Transverse colon (tissue), 4 donors: ENCODE data around the gene GNAL. TPM values are rescaled to one million over a fixed set of nuclear protein-coding genes. Genes with fewer than 3 reads are reported as not detected.

Source experiments
- DNase-seq: peaks from one replicate; pipeline ENCODE4 v3.0.0-alpha.2; 2019
- H3K27ac ChIP-seq, 4 donors: fragments of 200-600 bp; sonication (generic); 2 replicates each; pipeline ENCODE4 v1.5.1; 2016 to 2018; ENCODE audit warnings: inconsistent platforms in 4 of 4
- H3K27me3 ChIP-seq: fragments of 200-600 bp; sonication (generic); 2 replicates; pipeline ENCODE4 v1.5.1; 2017; ENCODE audit warnings: inconsistent platforms
- H3K36me3 ChIP-seq, 4 donors: fragments of 200-600 bp; sonication (generic); 2 replicates each; pipeline ENCODE4 v1.5.1; 2017 to 2019; ENCODE audit warnings: inconsistent platforms in 4 of 4
- H3K4me1 ChIP-seq, 4 donors: fragments of 200-600 bp; sonication (generic); 2 replicates each; pipeline ENCODE4 v1.5.1; 2017 to 2020; ENCODE audit warnings: inconsistent platforms in 4 of 4
- H3K4me3 ChIP-seq, 4 donors: fragments of 200-600 bp; sonication (generic); 1 replicate in 1 of 4; 2 replicates in 3 of 4; pipeline versions ENCODE4 v1.5.1 to v1.6.1; 2017 to 2019; ENCODE audit warnings: inconsistent platforms in 4 of 4
- H3K9me3 ChIP-seq, 2 donors: fragments of 200-600 bp; sonication (generic); 2 replicates each; pipeline ENCODE4 v1.5.1; 2017 to 2019; ENCODE audit warnings: inconsistent platforms in 2 of 2
- EP300 ChIP-seq: sonication (generic); formaldehyde crosslinking; IDR thresholded peaks from one replicate; pipeline ENCODE4 v1.6.1; 2017; ENCODE audit warnings: antibody characterized with exemption, low read depth
- POLR2A ChIP-seq: fragments of 450-650 bp; IDR thresholded peaks from one replicate; pipeline ENCODE4 v1.6.1; 2016; ENCODE audit warnings: antibody characterized with exemption, mild to moderate bottlenecking, moderate library complexity
- POLR2AphosphoS5 ChIP-seq, 3 donors: sonication (generic); formaldehyde crosslinking; IDR thresholded peaks; one replicate each; pipeline ENCODE4 v1.6.1; 2016; ENCODE audit warnings: antibody characterized with exemption in 3 of 3
- WGBS, 2 donors: methylation state at CpG; one replicate each; pipeline ENCODE4 v1.1.5; 2018; ENCODE audit warnings: low coverage in 1 of 2; 5-methylcytosine and 5-hydroxymethylcytosine counted together
- in situ Hi-C, 4 donors: fragments of 200-750 bp; cut with MboI; loops; one replicate each; pipeline versions ENCODE4 v1.15.0 to v1.15.1; 2017; ENCODE audit warnings: low sequenced_read_pairs in 3 of 4, low pct_ligation_motif_present in 1 of 4, low pct_unique_long_range_greater_than_20kb in 1 of 4
- intact Hi-C: fragments of 100-400 bp; cut with DNase I; formaldehyde crosslinking; loops from one replicate; pipeline ENCODE4 v1.15.1; 2023; ENCODE audit warnings: low total_unique reads
- total RNA-seq, 4 donors: library from RNA; depleted of rRNA; stranded (reverse); fragments of >200 nt; gene quantifications; one replicate each; pipeline ENCODE4 v1.1.0, GENCODE V29; 2016
- TF ChIP-seq, protein P1 (sequence below), 5 experiments: fragments of 200-600 bp in 3 of 5; fragments of 450-650 bp in 2 of 5; sonication (generic) in 3 of 5; IDR thresholded peaks; 1 replicate in 2 of 5; 2 replicates in 3 of 5; pipeline ENCODE4 v1.5.1; 2016 to 2017; ENCODE audit warnings: antibody characterized with exemption in 5 of 5, inconsistent platforms in 3 of 5, mild to moderate bottlenecking in 2 of 5, moderate library complexity in 1 of 5

GNAL gene
- total RNA-seq, 4 donors from 2014 or later = 2.9 to 7.4 (median 7.2) TPM

DNA sequence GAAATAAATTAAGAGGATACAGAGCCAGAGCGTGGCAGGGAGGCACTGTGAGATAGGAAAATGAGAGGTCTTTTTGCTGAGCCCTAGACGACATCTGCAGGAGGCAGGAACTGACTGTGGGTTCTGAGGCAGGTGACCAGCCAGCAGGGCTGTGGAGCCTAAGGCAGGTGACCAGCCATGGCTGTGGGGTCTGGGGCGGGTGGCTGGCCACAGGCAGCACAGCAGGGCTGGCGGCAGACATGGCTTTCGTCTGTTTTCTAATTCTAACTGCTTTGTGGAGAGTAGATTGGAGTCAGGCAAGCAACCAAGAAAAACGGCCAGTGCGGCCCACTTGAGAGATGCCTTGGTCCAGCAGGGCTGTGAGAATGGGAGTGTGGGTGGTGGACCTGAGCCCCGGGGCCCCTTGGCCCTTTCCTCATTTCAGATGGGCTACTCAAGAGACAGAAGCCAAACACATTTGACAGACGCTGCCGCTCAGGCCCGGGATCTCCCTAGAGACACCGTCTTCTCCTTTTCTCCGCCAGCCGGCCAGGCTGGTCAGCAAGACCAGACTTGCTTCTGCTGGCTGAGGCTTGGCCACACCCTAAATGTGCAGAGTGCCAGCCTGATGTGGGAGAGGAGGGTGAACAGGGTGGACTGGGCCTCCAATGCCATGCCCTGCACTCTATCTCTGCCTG is 19.7 kb upstream of the GNAL start:
- no peak overlapping the region for H3K27ac ChIP-seq
- H3K4me1 ChIP-seq = no peaks in the 10 kb centered on the region
- intact Hi-C loops (no loop called here), in situ Hi-C loops (loop anchor here in 1 of 4 donors (25.0 kb wide), 1 partner anchor 107 kb away; no protein-coding TSS in a partner anchor)
- H3K27me3 ChIP-seq = no peaks in the 10 kb centered on the region
- 82% methylated on average over 14 of the region's 14 CpGs; no CpG with 5 or more reads in 1 of the 2 donors for WGBS, 2 donors
- DNase-seq = no peak
- H3K4me3 ChIP-seq = no peak overlapping the region
- TF ChIP-seq EP300 (no peak), POLR2A (no peak), POLR2AphosphoS5 (IDR thresholded peaks at IDR 0.05) (no peak)
- TF ChIP-seq, protein P1, sequence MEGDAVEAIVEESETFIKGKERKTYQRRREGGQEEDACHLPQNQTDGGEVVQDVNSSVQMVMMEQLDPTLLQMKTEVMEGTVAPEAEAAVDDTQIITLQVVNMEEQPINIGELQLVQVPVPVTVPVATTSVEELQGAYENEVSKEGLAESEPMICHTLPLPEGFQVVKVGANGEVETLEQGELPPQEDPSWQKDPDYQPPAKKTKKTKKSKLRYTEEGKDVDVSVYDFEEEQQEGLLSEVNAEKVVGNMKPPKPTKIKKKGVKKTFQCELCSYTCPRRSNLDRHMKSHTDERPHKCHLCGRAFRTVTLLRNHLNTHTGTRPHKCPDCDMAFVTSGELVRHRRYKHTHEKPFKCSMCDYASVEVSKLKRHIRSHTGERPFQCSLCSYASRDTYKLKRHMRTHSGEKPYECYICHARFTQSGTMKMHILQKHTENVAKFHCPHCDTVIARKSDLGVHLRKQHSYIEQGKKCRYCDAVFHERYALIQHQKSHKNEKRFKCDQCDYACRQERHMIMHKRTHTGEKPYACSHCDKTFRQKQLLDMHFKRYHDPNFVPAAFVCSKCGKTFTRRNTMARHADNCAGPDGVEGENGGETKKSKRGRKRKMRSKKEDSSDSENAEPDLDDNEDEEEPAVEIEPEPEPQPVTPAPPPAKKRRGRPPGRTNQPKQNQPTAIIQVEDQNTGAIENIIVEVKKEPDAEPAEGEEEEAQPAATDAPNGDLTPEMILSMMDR (IDR thresholded peaks at IDR 0.05) = no peak
- no peaks in the 10 kb centered on the region for H3K36me3 ChIP-seq
- no peaks in the 10 kb centered on the region for H3K9me3 ChIP-seq

DNA sequence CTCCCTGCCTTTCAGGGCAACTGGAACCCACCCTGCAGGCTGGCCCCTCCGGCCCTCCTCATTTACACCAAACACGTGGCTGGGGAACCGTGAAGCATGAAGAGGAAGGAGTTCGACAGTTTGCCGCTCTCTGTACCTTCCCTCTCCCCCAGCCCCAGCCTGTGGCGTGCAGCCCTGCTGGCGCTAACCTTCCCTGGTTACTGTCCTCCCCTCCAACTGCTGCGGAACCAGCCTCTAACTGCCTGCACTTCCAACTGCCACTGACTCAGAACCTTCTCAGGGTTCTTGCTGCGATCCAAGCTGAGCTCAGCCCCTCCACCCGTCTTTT is 19.2 kb upstream of the GNAL start:
- TF ChIP-seq, protein P1 (IDR thresholded peaks at IDR 0.05) = no peak
- TF ChIP-seq EP300 (no peak), POLR2AphosphoS5 (IDR thresholded peaks at IDR 0.05) (no peak), POLR2A (no peak)
- in situ Hi-C loops (loop anchor here in 1 of 4 donors (25.0 kb wide), 1 partner anchor 108 kb away; no protein-coding TSS in a partner anchor), intact Hi-C loops (no loop called here)
- 79 to 80% methylated on average over 5 to 10 of the region's 10 CpGs for WGBS, 2 donors
- H3K4me1 ChIP-seq = no peaks in the 10 kb centered on the region
- no peak overlapping the region for H3K27ac ChIP-seq
- no peaks in the 10 kb centered on the region for H3K27me3 ChIP-seq
- H3K4me3 ChIP-seq = no peak overlapping the region
- H3K9me3 ChIP-seq = no peaks in the 10 kb centered on the region
- DNase-seq = no peak
- no peaks in the 10 kb centered on the region for H3K36me3 ChIP-seq

DNA sequence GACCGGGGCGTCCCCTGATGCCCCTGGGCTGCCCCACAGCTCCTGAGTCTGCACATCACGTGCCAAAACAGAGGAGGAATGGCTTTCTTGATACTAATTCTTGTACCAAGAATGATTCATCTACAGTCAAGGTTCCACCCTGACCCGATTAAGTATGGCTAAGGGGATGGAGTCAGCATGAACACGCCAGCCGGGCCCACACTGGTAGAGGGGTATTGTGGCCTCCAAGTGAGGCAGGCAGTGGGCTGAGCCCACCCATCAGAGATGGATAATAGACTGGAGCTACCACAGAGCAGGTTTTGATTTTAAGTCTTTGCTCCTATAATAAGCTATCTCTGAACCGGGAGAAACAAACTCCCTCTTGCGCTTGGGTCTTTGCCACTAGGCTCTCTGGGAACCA is 17.9 kb upstream of the GNAL start:
- Histone ChIP-seq H3K4me3 (no peak overlapping the region), H3K27ac (no peak overlapping the region), H3K9me3 (no peaks in the 10 kb centered on the region), H3K4me1 (no peaks in the 10 kb centered on the region), H3K36me3 (no peaks in the 10 kb centered on the region), H3K27me3 (no peaks in the 10 kb centered on the region)
- in situ Hi-C loops = loop anchor here in 1 of 4 donors (25.0 kb wide), 1 partner anchor 109 kb away; no protein-coding TSS in a partner anchor
- 77 to 100% methylated on average over 1 to 8 of the region's 8 CpGs for WGBS, 2 donors
- TF ChIP-seq EP300 (no peak), POLR2AphosphoS5 (IDR thresholded peaks at IDR 0.05) (no peak), POLR2A (no peak)
- TF ChIP-seq, protein P1 (IDR thresholded peaks at IDR 0.05) = no peak
- no peak for DNase-seq
- intact Hi-C loops = no loop called here

DNA sequence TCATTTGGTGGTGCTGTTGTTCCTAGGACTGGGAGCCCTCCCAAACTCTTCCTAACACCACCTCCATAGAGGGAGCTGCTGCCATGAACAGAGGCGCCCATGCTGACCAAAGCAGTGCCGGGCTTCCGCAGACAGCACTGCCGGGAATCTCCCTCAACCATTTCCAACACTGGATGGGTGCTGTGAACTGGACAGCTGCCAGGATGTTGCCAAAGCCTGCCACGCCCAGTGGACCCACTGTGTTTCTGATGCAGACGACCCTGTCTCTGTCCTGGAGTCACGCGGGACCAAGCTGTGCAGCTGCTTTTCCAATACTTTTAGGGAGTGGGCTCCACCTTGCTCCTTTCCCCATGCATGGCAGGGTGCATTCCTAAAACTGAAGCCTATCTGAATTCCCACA is 16.9 kb upstream of the GNAL start:
- no peak overlapping the region for H3K27ac ChIP-seq
- no peak for DNase-seq
- no peak for TF ChIP-seq POLR2AphosphoS5 (IDR thresholded peaks at IDR 0.05)
- no peak for TF ChIP-seq POLR2A
- TF ChIP-seq EP300 = no peak
- TF ChIP-seq, protein P1 (IDR thresholded peaks at IDR 0.05) = no peak
- H3K27me3 ChIP-seq = no peaks in the 10 kb centered on the region
- 80% methylated on average over 6 of the region's 8 CpGs; no CpG with 5 or more reads in 1 of the 2 donors for WGBS, 2 donors
- no peaks in the 10 kb centered on the region for H3K36me3 ChIP-seq
- H3K4me1 ChIP-seq = no peaks in the 10 kb centered on the region
- H3K9me3 ChIP-seq = no peaks in the 10 kb centered on the region
- H3K4me3 ChIP-seq = no peak overlapping the region
- intact Hi-C loops = no loop called here
- in situ Hi-C loops = loop anchor here in 1 of 4 donors (25.0 kb wide), 1 partner anchor 110 kb away; no protein-coding TSS in a partner anchor
